Measurements from ENCODE around the gene SIM2. TPM values are rescaled to one million over a fixed set of nuclear protein-coding genes. Genes with fewer than 3 reads are reported as not detected.

Gene SIM2
- total RNA-seq, 4 donors from 2014 or later: 0.47 to 2.3 TPM; not detected in 2

DNA sequence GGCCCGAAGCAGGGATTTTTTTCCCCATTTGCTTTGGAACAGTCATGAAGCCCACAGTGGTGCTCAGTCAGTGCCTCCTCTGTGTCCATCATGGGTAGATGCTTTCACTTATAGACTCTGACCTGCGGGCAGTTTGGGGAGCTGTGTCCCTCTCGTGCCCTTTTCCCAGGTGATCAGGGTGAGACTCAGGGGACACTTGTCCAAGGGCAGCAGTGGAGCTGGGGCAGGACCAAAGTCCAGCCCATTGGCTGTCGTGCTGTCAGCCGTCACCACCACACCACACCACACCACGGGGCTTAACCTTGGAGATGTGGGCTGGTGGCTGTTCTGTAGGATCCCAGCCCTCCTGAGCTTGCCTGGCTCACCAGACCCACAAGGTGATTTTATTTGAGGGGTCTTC is 34.9 kb downstream of the SIM2 start:
- no peak for ATAC-seq
- no peak overlapping the region for H3K4me3 ChIP-seq
- H3K9me3 ChIP-seq: peaks cover 0 to 9% (median 0%) of the 10 kb centered on the region in 3 donors
- WGBS, 2 donors (ENCODE audit: low coverage in 1 of 2): 80 to 100% methylated on average over 2 to 3 of the region's 6 CpGs
- TF ChIP-seq, protein P1, sequence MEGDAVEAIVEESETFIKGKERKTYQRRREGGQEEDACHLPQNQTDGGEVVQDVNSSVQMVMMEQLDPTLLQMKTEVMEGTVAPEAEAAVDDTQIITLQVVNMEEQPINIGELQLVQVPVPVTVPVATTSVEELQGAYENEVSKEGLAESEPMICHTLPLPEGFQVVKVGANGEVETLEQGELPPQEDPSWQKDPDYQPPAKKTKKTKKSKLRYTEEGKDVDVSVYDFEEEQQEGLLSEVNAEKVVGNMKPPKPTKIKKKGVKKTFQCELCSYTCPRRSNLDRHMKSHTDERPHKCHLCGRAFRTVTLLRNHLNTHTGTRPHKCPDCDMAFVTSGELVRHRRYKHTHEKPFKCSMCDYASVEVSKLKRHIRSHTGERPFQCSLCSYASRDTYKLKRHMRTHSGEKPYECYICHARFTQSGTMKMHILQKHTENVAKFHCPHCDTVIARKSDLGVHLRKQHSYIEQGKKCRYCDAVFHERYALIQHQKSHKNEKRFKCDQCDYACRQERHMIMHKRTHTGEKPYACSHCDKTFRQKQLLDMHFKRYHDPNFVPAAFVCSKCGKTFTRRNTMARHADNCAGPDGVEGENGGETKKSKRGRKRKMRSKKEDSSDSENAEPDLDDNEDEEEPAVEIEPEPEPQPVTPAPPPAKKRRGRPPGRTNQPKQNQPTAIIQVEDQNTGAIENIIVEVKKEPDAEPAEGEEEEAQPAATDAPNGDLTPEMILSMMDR (IDR thresholded peaks at IDR 0.05): no peak
- TF ChIP-seq POLR2AphosphoS5 (IDR thresholded peaks at IDR 0.05) (no peak), POLR2A (IDR thresholded peaks at IDR 0.05) (no peak), EP300 (IDR thresholded peaks at IDR 0.05) (no peak)
- no peaks in the 10 kb centered on the region for H3K4me1 ChIP-seq
- H3K27ac ChIP-seq: no peak overlapping the region
- no peaks in the 10 kb centered on the region for H3K36me3 ChIP-seq
- peaks cover 76% of the 10 kb centered on the region for H3K27me3 ChIP-seq

DNA sequence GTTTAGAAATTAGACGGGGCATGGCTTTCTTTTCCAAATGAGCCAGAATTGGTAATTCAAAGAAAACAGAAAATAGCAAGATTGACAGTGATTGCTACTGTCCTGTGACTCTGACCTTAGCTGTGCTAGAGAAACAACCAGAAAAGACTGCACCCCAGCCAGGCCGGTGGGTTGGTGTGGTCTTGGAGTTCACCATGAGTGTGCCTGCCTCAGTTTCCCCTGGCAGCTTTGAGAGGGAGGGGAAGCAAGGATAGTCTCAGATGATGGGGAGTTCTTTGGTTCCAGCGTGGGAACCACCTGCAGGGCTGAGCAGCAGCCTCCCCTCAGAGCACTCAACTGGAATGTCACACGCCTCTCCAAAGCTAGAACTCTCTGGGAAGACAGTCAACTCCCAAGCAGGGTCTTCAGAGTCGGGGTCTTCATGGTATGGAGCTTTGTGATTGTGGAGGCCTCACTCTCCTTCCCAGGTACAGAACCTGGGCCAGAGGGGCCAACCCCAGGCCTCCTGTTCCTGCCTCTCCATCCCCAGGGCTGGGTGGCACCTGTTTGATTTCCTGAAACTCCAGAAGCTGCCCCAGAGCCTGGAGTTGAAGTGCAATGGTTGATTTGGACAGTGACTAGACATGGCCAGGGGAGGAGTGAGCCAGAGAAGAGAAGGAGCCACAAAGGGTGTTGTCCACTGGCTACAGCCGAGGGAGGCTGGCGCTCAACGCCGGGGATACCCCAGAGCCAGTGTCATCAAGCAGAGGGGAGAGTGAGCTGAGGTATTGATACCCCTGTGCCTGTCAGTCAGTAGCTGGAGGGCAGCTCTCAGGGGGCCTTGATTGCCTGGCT is 35.7 kb downstream of the SIM2 start:
- WGBS, 2 donors (ENCODE audit: low coverage in 1 of 2): 82 to 93% methylated on average over 2 to 3 of the region's 9 CpGs
- no peaks in the 10 kb centered on the region for H3K4me1 ChIP-seq
- no peak for TF ChIP-seq POLR2AphosphoS5 (IDR thresholded peaks at IDR 0.05)
- TF ChIP-seq, protein P1 (IDR thresholded peaks at IDR 0.05): no peak
- TF ChIP-seq EP300 (IDR thresholded peaks at IDR 0.05): no peak
- no peak for TF ChIP-seq POLR2A (IDR thresholded peaks at IDR 0.05)
- no peak overlapping the region for H3K27ac ChIP-seq
- ATAC-seq: no peak
- H3K9me3 ChIP-seq: peaks cover 0 to 9% (median 0%) of the 10 kb centered on the region in 3 donors
- no peak overlapping the region for H3K4me3 ChIP-seq
- H3K27me3 ChIP-seq: peaks cover 68% of the 10 kb centered on the region
- no peaks in the 10 kb centered on the region for H3K36me3 ChIP-seq

DNA sequence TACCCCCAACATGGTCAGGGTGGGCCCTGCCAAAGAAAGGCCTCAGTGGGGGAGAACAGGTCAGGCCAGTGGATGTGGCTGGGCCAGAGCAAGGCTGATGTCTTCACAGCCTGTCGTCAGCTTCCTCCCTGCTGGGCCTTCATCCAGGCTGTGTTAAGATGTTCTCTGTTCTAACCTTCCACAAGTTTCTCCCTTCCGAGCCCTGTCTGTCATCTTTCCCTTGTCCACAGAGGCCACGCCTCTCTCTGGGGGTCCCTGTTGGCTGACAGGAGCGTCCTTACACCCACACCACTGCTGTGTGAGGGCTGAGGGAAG is 36.2 kb downstream of the SIM2 start:
- peaks cover 62% of the 10 kb centered on the region for H3K27me3 ChIP-seq
- ATAC-seq: no peak

DNA sequence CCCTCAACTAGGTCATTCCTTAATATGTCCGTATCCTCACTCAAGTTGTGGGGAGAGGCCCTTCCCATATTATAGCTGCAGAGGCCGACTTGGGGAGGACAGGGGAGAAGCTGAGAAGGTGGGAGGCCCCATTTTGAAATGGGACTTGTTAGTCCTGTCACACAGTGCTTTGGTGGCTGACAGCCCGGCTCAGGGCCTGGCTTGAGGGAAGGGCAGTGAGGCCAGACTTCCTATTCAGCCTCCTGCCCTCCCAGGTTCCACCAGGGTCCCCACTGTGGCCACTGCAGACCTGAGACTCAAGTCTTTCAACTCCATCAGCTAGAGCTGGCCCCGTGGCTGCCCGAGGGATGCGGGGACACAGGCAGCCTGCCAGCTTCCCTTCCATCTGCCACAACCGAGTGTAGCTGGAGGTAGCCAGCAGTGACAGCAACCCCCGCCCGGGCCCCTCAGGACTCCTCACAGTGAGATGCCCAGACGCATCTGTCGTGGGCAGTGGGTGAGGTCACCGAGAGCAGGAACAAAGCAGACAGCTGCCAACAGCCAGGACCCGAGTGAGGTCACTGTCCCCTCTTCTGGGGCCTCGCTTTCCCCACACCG is 36.9 kb downstream of the SIM2 start:
- WGBS, 2 donors (ENCODE audit: low coverage in 1 of 2): 40 to 75% methylated on average over 1 to 2 of the region's 15 CpGs
- no peak overlapping the region for H3K27ac ChIP-seq
- no peak for ATAC-seq
- peaks cover 56% of the 10 kb centered on the region for H3K27me3 ChIP-seq
- H3K4me1 ChIP-seq: no peaks in the 10 kb centered on the region
- no peaks in the 10 kb centered on the region for H3K36me3 ChIP-seq
- H3K4me3 ChIP-seq: no peak overlapping the region
- peaks cover 0 to 9% (median 0%) of the 10 kb centered on the region in 3 donors for H3K9me3 ChIP-seq
- TF ChIP-seq EP300 (IDR thresholded peaks at IDR 0.05): no peak
- TF ChIP-seq POLR2AphosphoS5 (IDR thresholded peaks at IDR 0.05): no peak
- TF ChIP-seq, protein P1 (IDR thresholded peaks at IDR 0.05): no peak
- no peak for TF ChIP-seq POLR2A (IDR thresholded peaks at IDR 0.05)

More for the DNA sequence above, 36.2 kb downstream of the SIM2 start:
- 88% methylated on average over 3 of the region's 4 CpGs; no CpG with 5 or more reads in 1 of the 2 donors for WGBS, 2 donors (ENCODE audit: low coverage in 1 of 2)
- Histone ChIP-seq H3K4me1 (no peaks in the 10 kb centered on the region), H3K27ac (no peak overlapping the region), H3K9me3 (peaks cover 0 to 9% (median 0%) of the 10 kb centered on the region in 3 donors), H3K4me3 (no peak overlapping the region), H3K36me3 (no peaks in the 10 kb centered on the region)
- TF ChIP-seq, protein P1 (IDR thresholded peaks at IDR 0.05): no peak
- TF ChIP-seq POLR2AphosphoS5 (IDR thresholded peaks at IDR 0.05): no peak
- no peak for TF ChIP-seq EP300 (IDR thresholded peaks at IDR 0.05)
- no peak for TF ChIP-seq POLR2A (IDR thresholded peaks at IDR 0.05)

Data from gastroesophageal sphincter (tissue), 4 donors.